Measurements from ENCODE around the gene EVC.

The EVC gene

GRCh38 chr4:5747738-5748375 is 36.9 kb downstream of the EVC start:
- no peak for TF ChIP-seq EGR1 (IDR thresholded peaks at IDR 0.05)

GRCh38 chr4:5749568-5749967 is 38.6 kb downstream of the EVC start:
- TF ChIP-seq, protein P1, sequence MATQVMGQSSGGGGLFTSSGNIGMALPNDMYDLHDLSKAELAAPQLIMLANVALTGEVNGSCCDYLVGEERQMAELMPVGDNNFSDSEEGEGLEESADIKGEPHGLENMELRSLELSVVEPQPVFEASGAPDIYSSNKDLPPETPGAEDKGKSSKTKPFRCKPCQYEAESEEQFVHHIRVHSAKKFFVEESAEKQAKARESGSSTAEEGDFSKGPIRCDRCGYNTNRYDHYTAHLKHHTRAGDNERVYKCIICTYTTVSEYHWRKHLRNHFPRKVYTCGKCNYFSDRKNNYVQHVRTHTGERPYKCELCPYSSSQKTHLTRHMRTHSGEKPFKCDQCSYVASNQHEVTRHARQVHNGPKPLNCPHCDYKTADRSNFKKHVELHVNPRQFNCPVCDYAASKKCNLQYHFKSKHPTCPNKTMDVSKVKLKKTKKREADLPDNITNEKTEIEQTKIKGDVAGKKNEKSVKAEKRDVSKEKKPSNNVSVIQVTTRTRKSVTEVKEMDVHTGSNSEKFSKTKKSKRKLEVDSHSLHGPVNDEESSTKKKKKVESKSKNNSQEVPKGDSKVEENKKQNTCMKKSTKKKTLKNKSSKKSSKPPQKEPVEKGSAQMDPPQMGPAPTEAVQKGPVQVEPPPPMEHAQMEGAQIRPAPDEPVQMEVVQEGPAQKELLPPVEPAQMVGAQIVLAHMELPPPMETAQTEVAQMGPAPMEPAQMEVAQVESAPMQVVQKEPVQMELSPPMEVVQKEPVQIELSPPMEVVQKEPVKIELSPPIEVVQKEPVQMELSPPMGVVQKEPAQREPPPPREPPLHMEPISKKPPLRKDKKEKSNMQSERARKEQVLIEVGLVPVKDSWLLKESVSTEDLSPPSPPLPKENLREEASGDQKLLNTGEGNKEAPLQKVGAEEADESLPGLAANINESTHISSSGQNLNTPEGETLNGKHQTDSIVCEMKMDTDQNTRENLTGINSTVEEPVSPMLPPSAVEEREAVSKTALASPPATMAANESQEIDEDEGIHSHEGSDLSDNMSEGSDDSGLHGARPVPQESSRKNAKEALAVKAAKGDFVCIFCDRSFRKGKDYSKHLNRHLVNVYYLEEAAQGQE (IDR thresholded peaks at IDR 0.05; ENCODE audit: low read depth), result no peak
- TF ChIP-seq NFIC (IDR thresholded peaks at IDR 0.05), result no peak
- TF ChIP-seq EP300 (IDR thresholded peaks at IDR 0.05; ENCODE audit: borderline replicate concordance), result no peak
- TF ChIP-seq MAX (IDR thresholded peaks at IDR 0.05), result no peak
- TF ChIP-seq EGR1 (IDR thresholded peaks at IDR 0.05), result no peak
- no peak for TF ChIP-seq CREB1 (IDR thresholded peaks at IDR 0.05; ENCODE audit: low read depth)
- TF ChIP-seq TEAD4 (IDR thresholded peaks at IDR 0.05), result no peak
- no peak for TF ChIP-seq USF1 (IDR thresholded peaks at IDR 0.05)
- TF ChIP-seq TAF1 (IDR thresholded peaks at IDR 0.05; ENCODE audit: low read depth), result no peak
- TF ChIP-seq FOXM1 (IDR thresholded peaks at IDR 0.05; ENCODE audit: borderline replicate concordance, low read depth), result no peak
- TF ChIP-seq YY1 (IDR thresholded peaks at IDR 0.05; ENCODE audit: low read depth), result no peak

GRCh38 chr4:5750052-5750945 is 39.3 kb downstream of the EVC start:
- TF ChIP-seq TEAD4 (IDR thresholded peaks at IDR 0.05), result no peak
- TF ChIP-seq USF1 (IDR thresholded peaks at IDR 0.05), result no peak
- TF ChIP-seq YY1 (IDR thresholded peaks at IDR 0.05; ENCODE audit: low read depth), result no peak
- no peak for TF ChIP-seq RAD21 (IDR thresholded peaks at IDR 0.05; ENCODE audit: low read depth)
- no peak for TF ChIP-seq TAF1 (IDR thresholded peaks at IDR 0.05; ENCODE audit: low read depth)
- no peak for TF ChIP-seq TCF12 (IDR thresholded peaks at IDR 0.05; ENCODE audit: low read depth)
- no peak for TF ChIP-seq CEBPB (IDR thresholded peaks at IDR 0.05)
- TF ChIP-seq, protein P1 (IDR thresholded peaks at IDR 0.05; ENCODE audit: low read depth), result no peak
- no peak for TF ChIP-seq EGR1 (IDR thresholded peaks at IDR 0.05)
- no peak for TF ChIP-seq FOXM1 (IDR thresholded peaks at IDR 0.05; ENCODE audit: borderline replicate concordance, low read depth)
- no peak for TF ChIP-seq EP300 (IDR thresholded peaks at IDR 0.05; ENCODE audit: borderline replicate concordance)
- no peak for TF ChIP-seq CREB1 (IDR thresholded peaks at IDR 0.05; ENCODE audit: low read depth)
- TF ChIP-seq ZBTB7A (IDR thresholded peaks at IDR 0.05; ENCODE audit: low read depth), result no peak

- no peak for TF ChIP-seq MAX (IDR thresholded peaks at IDR 0.05)
- no peak for TF ChIP-seq ZBTB7A (IDR thresholded peaks at IDR 0.05; ENCODE audit: low read depth)
- no peak for TF ChIP-seq TEAD4 (IDR thresholded peaks at IDR 0.05)
- no peak for TF ChIP-seq CREB1 (IDR thresholded peaks at IDR 0.05; ENCODE audit: low read depth)
- no peak for TF ChIP-seq EGR1 (IDR thresholded peaks at IDR 0.05)
- TF ChIP-seq RAD21 (IDR thresholded peaks at IDR 0.05; ENCODE audit: low read depth), result no peak
- no peak for TF ChIP-seq YY1 (IDR thresholded peaks at IDR 0.05; ENCODE audit: low read depth)
- TF ChIP-seq USF1 (IDR thresholded peaks at IDR 0.05), result no peak
- no peak for TF ChIP-seq EP300 (IDR thresholded peaks at IDR 0.05; ENCODE audit: borderline replicate concordance)
These were observed 40.1 kb downstream of the EVC start for GRCh38 chr4:5750946-5751665.
